ENCODE results near the gene MAPKAP1.

MAPKAP1 gene

GRCh38 chr9:125444956-125445506 is 262.0 kb downstream of the MAPKAP1 start:
- no peak for TF ChIP-seq CTCF (conservative IDR thresholded peaks at IDR 0.05)
- H3K27ac ChIP-seq: peak overlapping the region; percentile 14; the same call in 1 of the 2 replicates

DNA sequence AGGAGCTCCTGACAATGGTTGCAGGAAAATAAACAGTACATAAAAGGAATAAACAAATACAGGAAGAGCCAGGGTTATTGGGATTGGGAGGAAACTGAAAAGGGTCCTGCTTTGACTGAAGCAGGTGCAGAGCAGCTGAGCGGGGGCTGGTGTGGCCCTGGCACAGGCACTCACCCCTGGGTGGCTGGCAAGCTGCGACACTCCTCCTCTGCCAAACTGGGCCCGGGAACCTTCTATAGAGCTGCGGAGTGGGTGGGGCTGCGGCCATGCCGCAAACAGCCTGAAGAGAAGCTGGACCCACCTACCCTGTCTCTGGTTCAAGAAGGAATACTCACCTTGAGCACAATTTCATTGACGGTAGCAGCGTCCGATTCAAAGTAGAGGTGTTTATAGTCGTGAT is 262.8 kb downstream of the MAPKAP1 start:
- TF ChIP-seq CTCF (conservative IDR thresholded peaks at IDR 0.05): no peak
- peak overlapping the region; percentile 14; the same call in 1 of the 2 replicates for H3K27ac ChIP-seq

DNA sequence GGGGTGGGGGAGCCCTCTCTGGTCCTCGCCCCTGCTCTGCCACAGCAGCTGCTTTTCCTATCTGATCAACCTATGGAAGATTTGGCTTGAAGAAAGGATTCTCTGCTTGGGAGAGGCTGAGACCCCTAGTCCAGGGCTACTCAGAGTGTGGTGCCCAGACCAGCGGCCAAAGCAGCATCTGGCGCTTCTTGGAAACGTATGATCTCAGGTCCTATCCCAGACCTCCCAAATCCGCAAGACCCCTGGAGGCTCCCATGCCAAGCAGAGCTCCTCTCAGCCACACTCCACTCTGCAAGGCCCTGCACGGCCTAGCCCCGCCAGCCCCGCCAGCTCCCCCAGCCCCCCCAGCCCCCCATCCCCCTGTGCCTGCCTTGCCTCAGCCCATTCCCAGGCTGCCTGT is 263.6 kb downstream of the MAPKAP1 start:
- peak overlapping the region; percentile 14; the same call in 1 of the 2 replicates for H3K27ac ChIP-seq
- no peak for TF ChIP-seq CTCF (conservative IDR thresholded peaks at IDR 0.05)

- no peak overlapping the region for H3K27ac ChIP-seq
- no peak for TF ChIP-seq CTCF (conservative IDR thresholded peaks at IDR 0.05)
Observed at GRCh38 chr9:125442452-125442851, 264.6 kb downstream of the MAPKAP1 start.

DNA sequence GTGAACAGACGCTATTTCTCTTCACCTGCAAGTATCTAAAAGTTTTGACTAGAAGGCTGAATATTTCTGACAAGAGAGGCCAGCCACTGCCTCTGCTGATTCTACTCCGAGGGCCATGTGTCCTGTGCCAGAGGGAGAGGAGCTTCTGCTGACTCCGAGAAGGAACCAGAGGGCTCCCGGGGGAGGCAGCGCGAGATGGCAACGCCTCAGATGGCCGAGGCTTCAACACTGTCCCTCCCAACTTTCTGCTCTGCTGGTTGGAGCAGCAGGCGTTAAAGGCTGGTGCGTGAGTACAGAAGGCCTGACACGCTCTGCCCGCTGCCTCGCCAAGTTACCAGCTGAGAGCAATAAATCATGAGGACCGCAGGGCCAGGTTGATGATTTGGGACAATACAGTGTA is 266.6 kb downstream of the MAPKAP1 start:
- no peak for TF ChIP-seq CTCF (conservative IDR thresholded peaks at IDR 0.05)
- no peak overlapping the region for H3K27ac ChIP-seq

GRCh38 chr9:125439434-125440272 is 267.4 kb downstream of the MAPKAP1 start:
- TF ChIP-seq CTCF (conservative IDR thresholded peaks at IDR 0.05): no peak
- H3K27ac ChIP-seq: no peak overlapping the region

GRCh38 chr9:125438506-125439433 is 268.2 kb downstream of the MAPKAP1 start:
- H3K27ac ChIP-seq: no peak overlapping the region
- TF ChIP-seq CTCF (conservative IDR thresholded peaks at IDR 0.05): no peak

Measured in VCaP (cell line).